ENCODE results near the gene BANP. TPM values are rescaled to one million over a fixed set of nuclear protein-coding genes. Genes with fewer than 3 reads are reported as not detected.
"Not testable (repeated sequence)": the region's sequence is repeated elsewhere in the genome, so short reads cannot be mapped to it uniquely, and the experiment has no call there.

The BANP gene
- total RNA-seq, 4 donors from 2014 or later, result 7.4 to 45.5 (median 20.3) TPM

DNA sequence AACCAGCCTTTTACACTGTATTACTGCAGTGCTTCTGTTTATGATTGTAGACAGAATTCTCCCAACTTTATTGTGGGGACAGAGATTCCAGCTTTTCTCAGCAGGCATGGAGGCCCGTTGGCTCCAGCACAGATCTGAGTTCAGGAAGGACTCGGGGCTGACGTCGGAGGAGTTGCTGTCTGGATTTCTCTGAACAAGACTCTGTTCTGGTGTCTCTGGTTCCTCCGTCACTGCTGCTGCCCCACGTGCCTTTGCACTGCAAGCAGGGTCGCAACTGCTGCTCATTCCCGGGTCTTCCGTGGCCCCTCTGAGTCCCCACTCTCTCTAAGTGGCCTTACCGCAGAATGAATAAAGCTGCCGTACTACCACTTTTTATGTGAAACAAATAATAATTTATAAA, 88.4 kb downstream of the BANP start:
- no peak for DNase-seq
- Histone ChIP-seq H3K9me3 (no peaks in the 10 kb centered on the region), H3K27me3 (no peaks in the 10 kb centered on the region), H3K4me3 (no peak overlapping the region), H3K4me1 (no peaks in the 10 kb centered on the region), H3K36me3 (no peaks in the 10 kb centered on the region), H3K27ac (no peak overlapping the region)
- TF ChIP-seq, protein P1, sequence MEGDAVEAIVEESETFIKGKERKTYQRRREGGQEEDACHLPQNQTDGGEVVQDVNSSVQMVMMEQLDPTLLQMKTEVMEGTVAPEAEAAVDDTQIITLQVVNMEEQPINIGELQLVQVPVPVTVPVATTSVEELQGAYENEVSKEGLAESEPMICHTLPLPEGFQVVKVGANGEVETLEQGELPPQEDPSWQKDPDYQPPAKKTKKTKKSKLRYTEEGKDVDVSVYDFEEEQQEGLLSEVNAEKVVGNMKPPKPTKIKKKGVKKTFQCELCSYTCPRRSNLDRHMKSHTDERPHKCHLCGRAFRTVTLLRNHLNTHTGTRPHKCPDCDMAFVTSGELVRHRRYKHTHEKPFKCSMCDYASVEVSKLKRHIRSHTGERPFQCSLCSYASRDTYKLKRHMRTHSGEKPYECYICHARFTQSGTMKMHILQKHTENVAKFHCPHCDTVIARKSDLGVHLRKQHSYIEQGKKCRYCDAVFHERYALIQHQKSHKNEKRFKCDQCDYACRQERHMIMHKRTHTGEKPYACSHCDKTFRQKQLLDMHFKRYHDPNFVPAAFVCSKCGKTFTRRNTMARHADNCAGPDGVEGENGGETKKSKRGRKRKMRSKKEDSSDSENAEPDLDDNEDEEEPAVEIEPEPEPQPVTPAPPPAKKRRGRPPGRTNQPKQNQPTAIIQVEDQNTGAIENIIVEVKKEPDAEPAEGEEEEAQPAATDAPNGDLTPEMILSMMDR (IDR thresholded peaks at IDR 0.05), result no peak
- no peak for TF ChIP-seq POLR2A (IDR thresholded peaks at IDR 0.05)
- intact Hi-C loops (cut with DNase I; ENCODE audit: low total_unique reads), result no loop called here

DNA sequence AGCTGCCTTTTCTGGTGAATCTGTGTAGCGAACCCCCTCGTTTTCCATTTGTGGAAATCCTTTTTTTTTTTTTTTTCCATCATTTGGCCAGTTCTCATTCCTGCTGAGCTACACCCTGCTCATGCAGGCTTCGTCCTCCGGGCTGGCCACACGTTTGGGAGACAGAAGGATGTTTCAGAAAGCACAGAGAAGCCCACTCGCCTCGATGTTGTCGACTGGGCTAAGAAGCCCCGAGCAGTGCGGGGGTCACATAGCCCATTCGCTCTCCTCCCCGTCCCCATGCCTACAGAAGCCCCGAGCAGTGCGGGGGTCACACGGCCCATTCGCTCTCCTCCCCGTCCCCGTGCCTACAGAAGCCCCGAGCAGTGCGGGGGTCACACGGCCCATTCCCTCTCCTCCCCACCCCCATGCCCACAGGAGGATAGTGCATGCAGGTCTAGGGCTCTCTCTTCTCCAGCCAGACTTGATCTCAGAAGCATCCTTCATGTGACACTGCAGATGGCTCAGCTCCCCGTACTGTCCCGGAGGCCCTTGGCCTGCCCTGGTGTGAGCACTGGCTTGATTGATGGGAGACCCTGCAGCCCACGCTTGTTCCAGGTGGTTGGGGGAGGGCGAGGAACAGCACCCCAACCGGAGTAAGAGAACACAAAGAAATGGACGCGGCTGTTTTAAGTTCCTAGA, 89.1 kb downstream of the BANP start:
- H3K36me3 ChIP-seq; H3K4me3 ChIP-seq; H3K9me3 ChIP-seq; intact Hi-C loops (cut with DNase I; ENCODE audit: low total_unique reads); DNase-seq; H3K4me1 ChIP-seq; H3K27ac ChIP-seq; H3K27me3 ChIP-seq: not testable (repeated sequence)

DNA sequence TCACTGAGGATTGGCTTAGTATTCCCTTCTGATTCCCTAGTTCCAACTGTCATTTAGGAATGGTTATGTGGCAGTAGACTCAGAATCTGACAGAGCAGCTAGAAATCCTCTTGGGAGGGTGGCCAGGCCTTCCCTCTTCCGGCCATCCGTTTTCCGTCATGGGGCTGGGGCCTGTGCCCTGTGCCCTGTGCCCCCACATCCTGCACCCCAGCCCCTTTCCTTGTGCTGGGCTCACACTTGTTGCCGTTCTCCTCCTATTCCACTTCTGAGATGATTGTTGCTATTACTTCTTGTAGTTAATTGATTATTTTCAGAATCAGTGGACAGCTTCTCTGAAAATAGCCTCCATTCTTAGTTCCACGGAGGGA, 89.6 kb downstream of the BANP start:
- H3K9me3 ChIP-seq; H3K4me3 ChIP-seq; H3K4me1 ChIP-seq; H3K27ac ChIP-seq; intact Hi-C loops (cut with DNase I; ENCODE audit: low total_unique reads); H3K27me3 ChIP-seq; H3K36me3 ChIP-seq; DNase-seq: not testable (repeated sequence)

DNA sequence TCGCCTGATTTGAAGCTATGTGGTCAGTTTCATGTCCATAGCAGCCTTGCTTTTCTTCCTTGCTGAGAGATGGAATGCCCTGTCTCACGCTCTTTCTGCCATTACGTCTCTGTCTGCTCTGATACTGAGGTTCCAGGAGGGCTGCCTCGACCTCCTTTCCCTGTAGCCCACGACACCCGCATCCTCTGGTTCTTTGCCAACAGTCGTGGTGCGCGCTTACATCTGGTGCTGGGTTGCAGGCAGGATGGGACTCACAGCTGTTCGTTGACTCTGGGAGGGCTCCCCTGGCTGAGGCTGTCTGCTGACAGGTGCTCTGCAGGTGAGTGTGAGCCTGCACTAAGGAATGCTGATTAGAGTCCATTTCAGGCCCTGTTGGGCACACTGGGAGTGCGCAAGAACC, 90.3 kb downstream of the BANP start:
- H3K36me3 ChIP-seq; H3K27ac ChIP-seq; intact Hi-C loops (cut with DNase I; ENCODE audit: low total_unique reads); H3K9me3 ChIP-seq; H3K4me1 ChIP-seq; H3K4me3 ChIP-seq; DNase-seq; H3K27me3 ChIP-seq: not testable (repeated sequence)

DNA sequence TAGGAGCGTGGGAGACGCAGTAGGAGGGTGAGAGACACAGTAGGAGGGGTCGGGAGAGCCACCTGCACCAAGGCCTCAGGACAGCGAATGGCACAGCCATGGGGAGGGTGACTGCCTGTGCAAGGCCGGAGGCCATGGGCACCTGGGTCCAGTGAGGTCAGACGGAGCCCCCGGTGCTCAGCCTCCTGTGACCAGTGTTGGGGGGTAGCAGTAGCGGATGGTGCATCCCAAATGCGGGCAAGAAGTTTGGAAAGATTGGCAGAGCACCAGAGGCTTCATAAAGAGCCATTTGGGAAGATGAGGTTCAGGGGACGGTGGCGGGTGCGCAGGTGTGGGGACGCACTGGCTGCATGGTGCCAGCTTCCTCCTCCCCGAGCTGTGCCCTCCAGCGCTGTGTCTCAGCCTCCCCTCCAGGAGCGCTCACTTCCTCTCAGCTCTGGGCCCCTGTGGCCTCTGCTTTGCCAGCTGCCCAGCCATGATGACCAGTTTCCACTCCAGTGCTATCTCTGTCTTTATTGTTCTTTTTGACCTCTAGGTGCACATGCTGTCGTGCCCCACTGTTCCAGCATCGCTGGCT, 90.8 kb downstream of the BANP start:
- H3K9me3 ChIP-seq; DNase-seq; H3K4me3 ChIP-seq; H3K27ac ChIP-seq; H3K4me1 ChIP-seq; H3K27me3 ChIP-seq; H3K36me3 ChIP-seq; intact Hi-C loops (cut with DNase I; ENCODE audit: low total_unique reads): not testable (repeated sequence)

DNA sequence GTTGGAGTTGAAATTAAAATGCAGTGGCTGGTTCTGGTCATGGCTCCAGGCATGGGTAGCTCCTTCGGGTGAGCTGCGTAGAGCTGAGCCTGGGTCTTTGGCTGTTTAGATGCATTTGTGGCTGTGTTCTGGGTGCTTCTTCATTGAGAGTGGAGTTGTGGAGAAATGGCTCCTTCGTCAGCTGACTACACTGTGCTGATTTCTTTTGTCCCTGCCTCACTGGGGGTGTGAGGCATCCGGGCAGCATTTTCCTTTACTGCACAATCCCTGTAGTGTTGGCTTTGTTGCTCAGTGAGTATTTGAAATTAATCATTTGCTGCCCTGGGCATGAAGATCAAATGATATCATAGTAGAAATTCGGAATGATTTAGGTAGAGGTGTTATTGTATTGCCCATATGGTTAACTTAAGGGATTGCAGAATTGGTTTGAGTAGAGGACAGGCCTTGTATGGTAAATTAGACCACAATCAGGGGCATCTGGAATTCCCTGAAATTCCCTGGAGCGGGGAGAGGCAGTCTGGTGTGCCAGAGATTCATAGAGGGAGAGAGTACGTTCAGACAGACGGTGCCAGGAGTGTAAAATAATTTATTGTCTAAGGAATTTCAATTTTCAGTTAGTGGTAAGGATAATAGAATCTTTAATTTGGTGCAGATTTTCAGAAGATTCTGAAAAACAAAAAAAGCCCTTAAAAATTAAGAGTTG, 92.1 kb downstream of the BANP start:
- H3K4me1 ChIP-seq; H3K9me3 ChIP-seq; H3K4me3 ChIP-seq; H3K27ac ChIP-seq; DNase-seq; intact Hi-C loops (cut with DNase I; ENCODE audit: low total_unique reads); H3K27me3 ChIP-seq; H3K36me3 ChIP-seq: not testable (repeated sequence)

DNA sequence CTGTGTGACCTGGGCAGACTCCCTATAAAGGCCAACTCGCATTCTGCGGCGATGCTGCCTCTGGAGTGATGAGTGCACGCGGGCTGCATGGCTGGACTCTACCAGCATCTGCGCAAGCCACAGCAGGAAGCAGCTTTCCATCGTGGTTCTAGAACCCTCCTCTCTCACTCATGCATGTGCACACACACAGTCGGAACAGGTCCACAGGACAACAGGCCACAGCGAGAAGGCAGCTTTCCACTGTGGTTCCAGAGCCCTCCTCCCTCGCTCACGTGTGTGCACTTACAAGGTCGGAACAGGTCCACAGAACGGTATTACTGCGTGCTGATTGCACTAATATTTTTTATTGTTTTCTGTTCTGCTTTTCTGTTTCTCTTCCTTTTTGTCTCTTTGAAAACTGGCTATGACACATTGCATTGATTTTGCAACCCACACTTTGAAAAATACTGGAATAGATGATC, 92.9 kb downstream of the BANP start:
- not testable (repeated sequence) for DNase-seq, H3K4me3 ChIP-seq

DNA sequence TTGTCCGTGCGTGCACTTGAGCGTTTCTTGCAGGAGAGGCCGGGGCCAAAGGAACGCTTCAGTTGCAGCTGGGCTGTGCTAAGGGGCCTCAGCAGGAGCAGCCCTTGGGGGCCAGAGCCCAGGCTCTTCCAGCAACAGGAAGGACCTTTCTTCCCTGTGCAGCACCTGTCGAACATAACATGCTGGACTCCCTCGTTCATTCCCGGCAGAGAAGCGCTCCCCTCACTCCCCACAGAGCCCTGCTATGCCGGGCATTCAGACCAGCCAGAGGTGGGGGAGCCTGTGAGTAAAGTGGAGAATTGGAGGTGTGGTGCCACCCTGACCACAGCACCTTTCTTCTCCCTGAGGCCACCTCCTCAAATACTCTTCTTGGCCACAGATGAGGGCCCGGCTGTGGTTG, 94.1 kb downstream of the BANP start:
- DNase-seq; H3K4me3 ChIP-seq; H3K36me3 ChIP-seq; H3K27ac ChIP-seq; H3K9me3 ChIP-seq; H3K27me3 ChIP-seq; intact Hi-C loops (cut with DNase I; ENCODE audit: low total_unique reads); H3K4me1 ChIP-seq: not testable (repeated sequence)

More for the DNA sequence above, 92.9 kb downstream of the BANP start:
- H3K27me3 ChIP-seq; H3K9me3 ChIP-seq; intact Hi-C loops (cut with DNase I; ENCODE audit: low total_unique reads); H3K36me3 ChIP-seq; H3K4me1 ChIP-seq; H3K27ac ChIP-seq: not testable (repeated sequence)
